BE2C (cell line): Measurements from ENCODE around the gene TEX22.
"Not testable (repeated sequence)": the region's sequence is repeated elsewhere in the genome, so short reads cannot be mapped to it uniquely, and the experiment has no call there.

Experiments
- DNase-seq: peaks from one replicate; pipeline ENCODE4 v3.0.0-alpha.2; 2020
- H3K27me3 ChIP-seq: fragments of 250-450 bp; sonication (Bioruptor Pico); 2 replicates; pipeline ENCODE4 v1.5.1; 2020; ENCODE audit warnings: mild to moderate bottlenecking
- H3K36me3 ChIP-seq: fragments of 250-450 bp; sonication (Bioruptor Pico); 2 replicates; pipeline ENCODE4 v1.5.1; 2020; ENCODE audit warnings: mild to moderate bottlenecking
- H3K4me1 ChIP-seq: fragments of 250-450 bp; sonication (Bioruptor Pico); 2 replicates; pipeline ENCODE4 v1.5.1; 2020
- H3K4me3 ChIP-seq: 2 replicates; pipeline ENCODE4 v1.5.1; 2011; ENCODE audit warnings: low read depth, low read length
- H3K9me3 ChIP-seq: fragments of 250-450 bp; sonication (Bioruptor Pico); 2 replicates; pipeline ENCODE4 v1.5.1; 2020
- CTCF ChIP-seq: IDR thresholded peaks from 2 replicates; pipeline ENCODE4 v1.5.1; 2012; ENCODE audit warnings: mild to moderate bottlenecking, low read depth, low read length

Gene TEX22

GRCh38 chr14:105356927-105357326 lies 41.4 kb upstream of the TEX22 start:
- H3K4me1 ChIP-seq: no peaks in the 10 kb centered on the region
- DNase-seq: peak; percentile 5
- no peak overlapping the region for H3K4me3 ChIP-seq
- H3K9me3 ChIP-seq: no peaks in the 10 kb centered on the region
- H3K27me3 ChIP-seq: no peaks in the 10 kb centered on the region
- TF ChIP-seq CTCF: no peak
- no peaks in the 10 kb centered on the region for H3K36me3 ChIP-seq

GRCh38 chr14:105357626-105358025 lies 40.7 kb upstream of the TEX22 start:
- Histone ChIP-seq H3K4me1 (no peaks in the 10 kb centered on the region), H3K9me3 (no peaks in the 10 kb centered on the region), H3K4me3 (no peak overlapping the region), H3K36me3 (no peaks in the 10 kb centered on the region), H3K27me3 (no peaks in the 10 kb centered on the region)
- TF ChIP-seq CTCF: no peak
- DNase-seq: no peak

- Histone ChIP-seq H3K36me3 (no peaks in the 10 kb centered on the region), H3K27me3 (no peaks in the 10 kb centered on the region), H3K4me3 (no peak overlapping the region), H3K4me1 (no peaks in the 10 kb centered on the region), H3K9me3 (no peaks in the 10 kb centered on the region)
- TF ChIP-seq CTCF: no peak
- DNase-seq: peak; percentile 10
Observed at GRCh38 chr14:105358140-105358846, 40.0 kb upstream of the TEX22 start.

GRCh38 chr14:105358943-105359342 lies 39.4 kb upstream of the TEX22 start:
- no peak for TF ChIP-seq CTCF
- no peak for DNase-seq
- no peak overlapping the region for H3K4me3 ChIP-seq
- no peaks in the 10 kb centered on the region for H3K27me3 ChIP-seq
- no peaks in the 10 kb centered on the region for H3K9me3 ChIP-seq
- no peaks in the 10 kb centered on the region for H3K36me3 ChIP-seq
- no peaks in the 10 kb centered on the region for H3K4me1 ChIP-seq

- not testable (repeated sequence) for H3K27me3 ChIP-seq, H3K9me3 ChIP-seq, H3K36me3 ChIP-seq, H3K4me1 ChIP-seq, H3K4me3 ChIP-seq, DNase-seq
Observed at GRCh38 chr14:105361412-105361811, 36.9 kb upstream of the TEX22 start.

GRCh38 chr14:105363847-105364708 lies 34.3 kb upstream of the TEX22 start:
- Histone ChIP-seq H3K4me3 (peak overlapping the region; percentile 23), H3K27me3 (no peaks in the 10 kb centered on the region), H3K36me3 (no peaks in the 10 kb centered on the region), H3K4me1 (peaks cover 4% of the 10 kb centered on the region; the same call in 1 of the 2 replicates), H3K9me3 (no peaks in the 10 kb centered on the region)
- no peak for TF ChIP-seq CTCF
- DNase-seq: peak; percentile 67
